Gastroesophageal sphincter (tissue), 3 donors: ENCODE data around the gene TMEM108.

ENCODE experiments used
- CTCF ChIP-seq, 4 experiments: fragments of 200-600 bp in 2 of 4; fragments of 450-650 bp in 2 of 4; sonication (generic) in 1 of 4; IDR thresholded peaks; one replicate each; pipeline ENCODE4 v1.5.1; 2017 to 2019; ENCODE audit warnings: antibody characterized with exemption in 4 of 4, mild to moderate bottlenecking in 2 of 4, moderate library complexity in 2 of 4
- EP300 ChIP-seq: sonication (generic); formaldehyde crosslinking; IDR thresholded peaks from one replicate; pipeline ENCODE4 v1.6.1; 2017; ENCODE audit warnings: antibody characterized with exemption, mild to moderate bottlenecking
- POLR2A ChIP-seq, 2 donors: fragments of 450-650 bp; IDR thresholded peaks; one replicate each; pipeline ENCODE4 v1.6.1; 2017; ENCODE audit warnings: antibody characterized with exemption in 2 of 2, mild to moderate bottlenecking in 2 of 2, moderate library complexity in 1 of 2
- POLR2AphosphoS5 ChIP-seq: sonication (generic); formaldehyde crosslinking; IDR thresholded peaks from one replicate; pipeline ENCODE4 v1.6.1; 2017; ENCODE audit warnings: antibody characterized with exemption

GRCh38 chr3:133018921-133019320 is 19.3 kb upstream of the TMEM108 start:
- TF ChIP-seq EP300 (no peak), CTCF (IDR thresholded peaks at IDR 0.05) (no peak), POLR2A (IDR thresholded peaks at IDR 0.05) (no peak), POLR2AphosphoS5 (no peak)
